ENCODE results near the gene PALM2AKAP2.

- no peak for TF ChIP-seq CTCF (IDR thresholded peaks at IDR 0.05)
- no peak for TF ChIP-seq POLR2A (IDR thresholded peaks at IDR 0.05)
These were observed 14.7 kb upstream of the PALM2AKAP2 start for GRCh38 chr9:109765278-109765677.

Data from heart left ventricle (tissue), 13 donors.